WI38 (cell line): ENCODE results near the gene SHISA3.
A peak's percentile ranks its signal among the peaks of the same experiment; 100 is the strongest.
"Not testable (repeated sequence)": the region's sequence is repeated elsewhere in the genome, so short reads cannot be mapped to it uniquely, and the experiment has no call there.

Source experiments
- H3K4me3 ChIP-seq: 2 replicates; pipeline ENCODE4 v1.5.1; 2011; ENCODE audit warnings: low read depth, mild to moderate bottlenecking, control low read depth, low read length
- TF ChIP-seq, protein P1 (sequence below): IDR thresholded peaks from 2 replicates; pipeline ENCODE4 v1.5.1; 2012; ENCODE audit warnings: low read depth, mild to moderate bottlenecking, control low read depth, low read length

Gene SHISA3

DNA sequence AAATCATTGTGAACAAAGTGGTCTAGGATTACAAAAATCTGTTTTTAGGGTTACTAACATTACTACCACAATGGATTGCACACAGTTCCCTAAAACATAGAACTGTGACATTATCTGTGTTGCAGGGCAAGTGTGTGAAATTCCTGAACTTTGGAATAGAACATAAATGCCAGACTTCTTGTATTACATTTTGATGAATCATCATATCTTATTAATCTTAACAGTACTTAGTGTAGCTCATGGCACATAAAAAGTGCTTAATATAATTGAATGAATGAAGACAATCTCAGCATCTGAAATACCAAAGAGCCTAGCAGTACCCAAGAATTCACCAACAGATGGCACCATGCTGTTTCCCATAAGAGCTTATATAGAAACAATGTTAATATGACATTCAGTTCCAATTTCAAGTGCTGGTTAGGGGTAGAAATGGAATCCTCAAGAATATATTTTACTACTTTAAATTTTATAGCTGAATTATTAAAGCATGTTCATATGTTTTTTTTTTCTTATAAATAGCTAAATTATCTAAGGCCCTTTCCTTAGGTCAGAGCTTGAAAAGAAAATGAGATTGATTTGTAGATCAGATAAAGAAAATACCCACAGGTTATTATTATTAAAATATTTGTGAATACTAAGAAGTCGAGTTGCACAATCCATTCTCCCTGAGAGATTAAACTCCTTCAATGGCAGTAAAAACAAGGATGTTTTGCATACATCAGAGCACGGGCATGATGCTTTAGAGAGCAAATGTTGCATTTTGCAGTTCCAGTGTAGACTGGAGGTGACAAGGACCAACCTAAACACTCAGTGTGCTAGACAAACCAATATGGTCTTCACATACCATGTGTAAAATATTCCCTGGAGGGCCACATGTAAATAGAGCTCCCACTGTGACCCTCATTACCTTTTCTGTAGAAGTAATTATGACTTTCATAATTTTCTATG, 25.7 kb upstream of the SHISA3 start:
- no peak overlapping the region for H3K4me3 ChIP-seq
- TF ChIP-seq, protein P1, sequence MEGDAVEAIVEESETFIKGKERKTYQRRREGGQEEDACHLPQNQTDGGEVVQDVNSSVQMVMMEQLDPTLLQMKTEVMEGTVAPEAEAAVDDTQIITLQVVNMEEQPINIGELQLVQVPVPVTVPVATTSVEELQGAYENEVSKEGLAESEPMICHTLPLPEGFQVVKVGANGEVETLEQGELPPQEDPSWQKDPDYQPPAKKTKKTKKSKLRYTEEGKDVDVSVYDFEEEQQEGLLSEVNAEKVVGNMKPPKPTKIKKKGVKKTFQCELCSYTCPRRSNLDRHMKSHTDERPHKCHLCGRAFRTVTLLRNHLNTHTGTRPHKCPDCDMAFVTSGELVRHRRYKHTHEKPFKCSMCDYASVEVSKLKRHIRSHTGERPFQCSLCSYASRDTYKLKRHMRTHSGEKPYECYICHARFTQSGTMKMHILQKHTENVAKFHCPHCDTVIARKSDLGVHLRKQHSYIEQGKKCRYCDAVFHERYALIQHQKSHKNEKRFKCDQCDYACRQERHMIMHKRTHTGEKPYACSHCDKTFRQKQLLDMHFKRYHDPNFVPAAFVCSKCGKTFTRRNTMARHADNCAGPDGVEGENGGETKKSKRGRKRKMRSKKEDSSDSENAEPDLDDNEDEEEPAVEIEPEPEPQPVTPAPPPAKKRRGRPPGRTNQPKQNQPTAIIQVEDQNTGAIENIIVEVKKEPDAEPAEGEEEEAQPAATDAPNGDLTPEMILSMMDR, result peak; percentile 35; the same call in 1 of the 2 replicates

DNA sequence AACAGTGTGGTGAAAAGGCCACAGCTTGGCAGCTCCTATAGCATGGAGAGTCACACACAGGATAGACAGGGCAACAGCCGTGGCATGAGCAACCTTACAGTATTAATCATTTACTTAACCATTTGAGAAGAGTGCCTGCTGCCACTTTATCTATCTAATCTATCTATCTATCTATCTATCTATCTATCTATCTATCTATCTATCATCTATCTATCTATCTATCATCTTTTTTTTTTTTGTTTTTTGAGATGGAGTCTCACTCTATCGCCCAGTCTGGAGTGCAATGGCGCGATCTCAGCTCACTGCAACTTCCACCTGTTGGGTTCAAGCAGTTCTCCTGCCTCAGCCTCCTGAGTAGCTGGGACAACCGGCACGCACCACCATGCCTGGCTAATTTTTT, 25.0 kb upstream of the SHISA3 start:
- H3K4me3 ChIP-seq, result not testable (repeated sequence)

DNA sequence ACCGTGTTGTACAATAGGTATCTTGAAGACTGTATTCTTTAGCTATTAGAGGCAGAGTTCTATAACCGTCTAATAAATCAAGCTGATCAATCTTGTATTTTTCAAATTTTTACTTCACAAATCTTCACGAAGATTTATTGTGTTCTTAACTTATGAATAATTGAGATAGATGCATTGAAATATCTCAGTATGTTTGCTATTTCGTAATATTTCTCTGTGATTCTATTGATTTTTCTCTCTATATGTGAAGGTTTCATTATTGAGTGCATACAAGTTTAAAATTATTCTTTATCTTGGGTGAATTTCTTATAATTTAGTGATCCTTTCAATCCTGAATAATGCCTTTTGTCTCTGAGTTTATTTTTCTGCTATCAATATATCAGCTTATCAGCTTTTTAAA, 19.8 kb upstream of the SHISA3 start:
- TF ChIP-seq, protein P1, result no peak

DNA sequence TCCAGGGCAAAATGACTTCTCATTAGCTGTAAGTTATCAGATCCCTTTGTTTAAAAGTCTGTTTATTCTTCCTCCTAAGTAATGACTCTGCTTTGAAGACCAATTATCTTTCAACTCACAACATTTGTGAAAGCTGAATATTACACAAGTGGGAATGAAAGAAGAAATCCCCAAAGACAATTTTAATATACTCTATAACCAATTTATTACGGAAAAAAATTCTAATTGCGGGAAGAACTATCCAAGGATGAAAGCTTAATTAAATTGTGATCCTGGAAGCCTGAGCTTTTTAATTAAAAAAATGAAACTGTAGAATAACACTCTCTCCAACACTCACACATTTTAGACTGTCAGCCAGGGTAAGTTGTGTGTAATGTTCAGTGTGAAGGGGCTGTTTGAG, 15.6 kb upstream of the SHISA3 start:
- TF ChIP-seq, protein P1, result no peak

More for the DNA sequence above, 19.8 kb upstream of the SHISA3 start:
- no peak overlapping the region for H3K4me3 ChIP-seq

DNA sequence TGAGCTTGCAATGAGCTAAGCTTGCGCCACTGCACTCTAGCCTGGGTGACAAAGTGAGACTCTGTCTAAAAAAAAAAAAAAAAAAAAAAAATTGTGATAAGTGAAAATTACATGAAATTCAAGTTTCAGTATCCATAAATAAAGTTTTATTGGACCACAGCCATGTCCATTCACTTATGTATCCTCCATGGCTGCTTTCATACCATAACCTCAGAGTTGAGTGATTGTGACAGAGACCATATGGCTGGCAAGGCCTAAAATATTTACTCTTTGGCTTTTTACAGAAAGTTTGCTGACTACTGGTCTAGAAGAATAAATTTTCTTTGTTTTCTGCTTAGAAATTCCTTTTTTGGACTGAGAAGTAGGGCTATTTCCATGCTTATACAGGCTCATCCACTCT, 11.8 kb upstream of the SHISA3 start:
- TF ChIP-seq, protein P1, result no peak
- H3K4me3 ChIP-seq, result no peak overlapping the region

More for the DNA sequence above, 15.6 kb upstream of the SHISA3 start:
- H3K4me3 ChIP-seq, result no peak overlapping the region

DNA sequence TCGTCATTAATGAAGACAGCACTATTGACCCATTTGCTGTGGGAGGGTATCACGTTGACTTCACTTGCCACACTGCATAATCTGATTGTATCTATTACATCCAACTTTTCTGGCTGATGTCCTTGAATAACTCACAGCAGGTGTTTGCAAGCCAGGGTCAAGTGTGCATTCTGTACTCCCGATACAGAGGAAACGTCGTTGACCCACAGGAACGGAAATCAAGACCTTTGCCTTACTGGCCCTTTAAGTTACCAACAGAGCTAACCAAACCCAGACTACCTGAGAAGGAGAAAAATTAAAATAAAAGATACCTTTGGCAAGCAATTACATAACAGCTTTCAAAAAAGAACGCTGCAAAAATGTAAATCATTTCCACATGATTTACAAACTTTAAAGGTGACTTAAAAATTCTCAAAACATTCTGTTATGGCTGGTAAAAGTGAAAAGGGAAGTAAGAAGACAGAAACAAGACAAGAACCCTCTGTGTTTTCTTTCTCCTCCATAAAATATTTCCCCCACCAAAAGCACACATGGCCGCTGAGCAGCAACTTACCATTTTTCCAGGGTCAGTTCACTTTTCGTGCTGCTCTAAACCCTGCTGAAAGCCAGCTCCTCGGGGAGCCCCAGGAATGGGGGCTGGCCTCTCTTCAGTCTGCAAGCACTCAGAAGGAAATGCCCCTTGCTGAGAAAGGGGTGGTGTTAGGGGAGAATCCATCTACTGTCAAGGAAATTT, 6.5 kb upstream of the SHISA3 start:
- TF ChIP-seq, protein P1, result no peak
- no peak overlapping the region for H3K4me3 ChIP-seq

DNA sequence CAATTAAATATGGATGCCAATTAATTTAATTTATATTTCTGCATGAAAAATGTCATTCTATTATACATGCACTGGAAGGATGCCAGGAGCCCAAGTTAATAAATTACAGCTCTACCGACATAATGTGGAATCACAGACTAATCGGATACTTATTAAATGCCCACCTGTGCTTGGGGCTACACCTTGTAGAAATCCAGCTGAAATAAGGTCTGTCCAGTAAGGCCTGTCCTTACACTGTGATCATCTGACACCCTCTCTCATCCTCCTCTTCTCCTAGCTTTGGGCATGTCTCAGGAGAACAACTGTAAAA, 6.0 kb upstream of the SHISA3 start:
- TF ChIP-seq, protein P1, result no peak
- H3K4me3 ChIP-seq, result no peak overlapping the region
